Fibroblast of lung (primary cell): ENCODE results near the gene APOBEC3A.

Source experiments
- EZH2 ChIP-seq: IDR thresholded peaks from 2 replicates; pipeline ENCODE4 v1.5.1; 2012; ENCODE audit warnings: low read length, control low read depth, mild to moderate bottlenecking; ENCODE audit errors: missing control alignments
- TF ChIP-seq, protein P1 (sequence below), 2 donors: IDR thresholded peaks in 1 of 2; conservative IDR thresholded peaks in 1 of 2; 1 replicate in 1 of 2; 2 replicates in 1 of 2; pipeline ENCODE4 v1.5.1; 2011 to 2012; ENCODE audit warnings: low read length in 2 of 2, control low read depth in 1 of 2, inconsistent platforms in 1 of 2, low read depth in 1 of 2, mild to moderate bottlenecking in 1 of 2

DNA sequence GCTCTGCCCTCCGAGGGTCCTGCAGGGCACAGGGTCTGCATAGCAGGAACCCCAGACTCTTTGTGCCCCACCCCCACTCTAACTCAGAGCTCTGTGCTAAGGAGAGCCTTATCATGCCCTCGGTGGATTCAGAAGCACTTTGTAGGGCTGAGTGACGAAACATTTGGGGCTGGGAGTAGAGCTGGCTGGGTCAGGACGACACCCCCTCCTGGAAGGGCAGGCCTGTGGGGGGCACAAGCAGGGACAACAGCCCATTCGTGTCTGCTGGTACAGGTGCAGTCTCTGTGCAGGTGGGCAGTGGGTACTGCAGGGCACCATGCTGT is 8.9 kb downstream of the APOBEC3A start:
- TF ChIP-seq EZH2: no peak
- TF ChIP-seq, protein P1, sequence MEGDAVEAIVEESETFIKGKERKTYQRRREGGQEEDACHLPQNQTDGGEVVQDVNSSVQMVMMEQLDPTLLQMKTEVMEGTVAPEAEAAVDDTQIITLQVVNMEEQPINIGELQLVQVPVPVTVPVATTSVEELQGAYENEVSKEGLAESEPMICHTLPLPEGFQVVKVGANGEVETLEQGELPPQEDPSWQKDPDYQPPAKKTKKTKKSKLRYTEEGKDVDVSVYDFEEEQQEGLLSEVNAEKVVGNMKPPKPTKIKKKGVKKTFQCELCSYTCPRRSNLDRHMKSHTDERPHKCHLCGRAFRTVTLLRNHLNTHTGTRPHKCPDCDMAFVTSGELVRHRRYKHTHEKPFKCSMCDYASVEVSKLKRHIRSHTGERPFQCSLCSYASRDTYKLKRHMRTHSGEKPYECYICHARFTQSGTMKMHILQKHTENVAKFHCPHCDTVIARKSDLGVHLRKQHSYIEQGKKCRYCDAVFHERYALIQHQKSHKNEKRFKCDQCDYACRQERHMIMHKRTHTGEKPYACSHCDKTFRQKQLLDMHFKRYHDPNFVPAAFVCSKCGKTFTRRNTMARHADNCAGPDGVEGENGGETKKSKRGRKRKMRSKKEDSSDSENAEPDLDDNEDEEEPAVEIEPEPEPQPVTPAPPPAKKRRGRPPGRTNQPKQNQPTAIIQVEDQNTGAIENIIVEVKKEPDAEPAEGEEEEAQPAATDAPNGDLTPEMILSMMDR (conservative IDR thresholded peaks at IDR 0.05 in 1 of 2, IDR thresholded peaks at IDR 0.05 in 1 of 2; ENCODE audit: low read depth in 1 of 2, low read length in 2 of 2): no peak
